GM23338 (cell line): ENCODE measurements around the gene TNFSF8.

Experiments
- CTCF ChIP-seq, 2 experiments: fragments of 200-600 bp in 1 of 2; sonication (generic) in 1 of 2; conservative IDR thresholded peaks; 2 replicates each; pipeline versions ENCODE4 v1.5.1 to v1.6.1; 2016 to 2017; ENCODE audit warnings: antibody characterized with exemption in 2 of 2, low read depth in 2 of 2, mild to moderate bottlenecking in 2 of 2, moderate library complexity in 1 of 2
- EZH2 ChIP-seq: fragments of 200-600 bp; sonication (generic); IDR thresholded peaks from one replicate; pipeline ENCODE4 v1.8.0; 2017; ENCODE audit warnings: antibody characterized with exemption, mild to moderate bottlenecking, low read depth; ENCODE audit not compliant: unreplicated experiment
- EZH2phosphoT487 ChIP-seq: fragments of 200-600 bp; sonication (generic); IDR thresholded peaks from one replicate; pipeline ENCODE4 v1.8.1; 2018; ENCODE audit warnings: antibody characterized with exemption; ENCODE audit not compliant: unreplicated experiment
- JUNB ChIP-seq: IDR thresholded peaks from one replicate; pipeline ENCODE4 v1.6.1; 2016; ENCODE audit warnings: antibody characterized with exemption; ENCODE audit not compliant: unreplicated experiment

GRCh38 chr9:114954956-114955582, 24.7 kb upstream of the TNFSF8 start:
- no peak for TF ChIP-seq CTCF (conservative IDR thresholded peaks at IDR 0.05; ENCODE audit: low read depth in 2 of 2)
- no peak for TF ChIP-seq EZH2
- no peak for TF ChIP-seq JUNB
- no peak for TF ChIP-seq EZH2phosphoT487
